Loucy (cell line): ENCODE measurements around the gene ANKRD23.
A peak's percentile ranks its signal among the peaks of the same experiment; 100 is the strongest.

Source experiments
- H2AFZ ChIP-seq: fragments of 200-600 bp; sonication (generic); 2 replicates; pipeline ENCODE4 v1.6.0; 2016; ENCODE audit warnings: antibody characterized with exemption, mild to moderate bottlenecking, low read length, moderate library complexity
- H3F3A ChIP-seq: fragments of 200-600 bp; 2 replicates; pipeline ENCODE4 v1.6.0; 2016; ENCODE audit warnings: antibody characterized with exemption, low read depth, mild to moderate bottlenecking
- H3K27me3 ChIP-seq: fragments of 200-600 bp; sonication (generic); 2 replicates; pipeline ENCODE4 v1.6.1; 2014; ENCODE audit warnings: low read length, mild to moderate bottlenecking; ENCODE audit not compliant: insufficient read depth, poor library complexity, severe bottlenecking
- H3K36me3 ChIP-seq: fragments of 200-600 bp; sonication (generic); 2 replicates; pipeline ENCODE4 v1.6.1; 2016; ENCODE audit warnings: low read length; ENCODE audit not compliant: insufficient read depth
- H3K4me1 ChIP-seq: fragments of 200-600 bp; sonication (generic); 2 replicates; pipeline ENCODE4 v1.5.1; 2014; ENCODE audit warnings: low read length, mild to moderate bottlenecking; ENCODE audit not compliant: insufficient read depth, poor library complexity, severe bottlenecking
- H3K4me2 ChIP-seq: fragments of 200-600 bp; sonication (generic); 2 replicates; pipeline ENCODE4 v1.6.0; 2014; ENCODE audit warnings: antibody characterized with exemption, low read length, low read depth, mild to moderate bottlenecking; ENCODE audit not compliant: poor library complexity, severe bottlenecking
- H3K4me3 ChIP-seq: fragments of 200-600 bp; sonication (generic); 2 replicates; pipeline ENCODE4 v1.5.1; 2014; ENCODE audit warnings: low read length, mild to moderate bottlenecking, mixed read lengths; ENCODE audit not compliant: poor library complexity, severe bottlenecking
- H3K79me2 ChIP-seq: fragments of 200-600 bp; sonication (generic); 2 replicates; pipeline ENCODE4 v1.6.1; 2014; ENCODE audit warnings: low read length; ENCODE audit not compliant: insufficient read depth
- H3K9ac ChIP-seq: fragments of 200-600 bp; sonication (generic); 2 replicates; pipeline ENCODE4 v1.6.0; 2014; ENCODE audit warnings: mild to moderate bottlenecking, low read depth, low read length, moderate library complexity; ENCODE audit not compliant: poor library complexity, severe bottlenecking
- H3K9me2 ChIP-seq: fragments of 200-600 bp; sonication (generic); replicated peaks from 2 replicates; pipeline ENCODE4 v1.6.1; 2016; ENCODE audit warnings: low read depth, low read length, mixed read lengths
- H3K9me3 ChIP-seq: fragments of 200-600 bp; sonication (generic); 2 replicates; pipeline ENCODE4 v1.6.1; 2014; ENCODE audit warnings: mild to moderate bottlenecking, antibody characterized with exemption, low read length, low read depth; ENCODE audit not compliant: insufficient read depth
- H4K20me1 ChIP-seq: fragments of 200-600 bp; sonication (generic); 2 replicates; pipeline ENCODE4 v1.6.0; 2014; ENCODE audit warnings: antibody characterized with exemption, low read length, mild to moderate bottlenecking; ENCODE audit not compliant: insufficient read depth, poor library complexity, severe bottlenecking
- CTCF ChIP-seq: fragments of 200-600 bp; sonication (generic); conservative IDR thresholded peaks from 2 replicates; pipeline ENCODE4 v1.5.1; 2014; ENCODE audit warnings: mild to moderate bottlenecking, antibody characterized with exemption, low read length
- EZH2phosphoT487 ChIP-seq: fragments of 200-600 bp; IDR thresholded peaks from 2 replicates; pipeline ENCODE4 v1.6.1; 2018; ENCODE audit warnings: antibody characterized with exemption, mild to moderate bottlenecking, moderate library complexity, borderline replicate concordance

ANKRD23 gene

GRCh38 chr2:96887493-96888012 lies 43.7 kb upstream of the ANKRD23 start:
- Histone ChIP-seq H3F3A (no peaks in the 10 kb centered on the region), H3K9me3 (no peaks in the 10 kb centered on the region), H3K79me2 (no peaks in the 10 kb centered on the region), H3K36me3 (no peaks in the 10 kb centered on the region), H3K9me2 (no peaks in the 10 kb centered on the region), H3K4me2 (no peak overlapping the region), H4K20me1 (no peaks in the 10 kb centered on the region), H3K4me3 (no peak overlapping the region), H3K9ac (no peak overlapping the region), H3K27me3 (no peaks in the 10 kb centered on the region), H2AFZ (0 out of 2 replicates have a peak overlapping the region, but pooled peaks have one; percentile 43), H3K4me1 (peaks cover 11% of the 10 kb centered on the region)
- TF ChIP-seq CTCF (no peak), EZH2phosphoT487 (no peak)

GRCh38 chr2:96885432-96886347 lies 41.9 kb upstream of the ANKRD23 start:
- H3K36me3 ChIP-seq = no peaks in the 10 kb centered on the region
- H3K9ac ChIP-seq = no peak overlapping the region
- H3K27me3 ChIP-seq = no peaks in the 10 kb centered on the region
- no peaks in the 10 kb centered on the region for H3K9me3 ChIP-seq
- H3K4me3 ChIP-seq = no peak overlapping the region
- H4K20me1 ChIP-seq = no peaks in the 10 kb centered on the region
- no peaks in the 10 kb centered on the region for H3K9me2 ChIP-seq
- TF ChIP-seq CTCF (no peak), EZH2phosphoT487 (no peak)
- no peak overlapping the region for H2AFZ ChIP-seq
- H3K4me1 ChIP-seq = no peaks in the 10 kb centered on the region
- H3K79me2 ChIP-seq = no peaks in the 10 kb centered on the region
- no peaks in the 10 kb centered on the region for H3F3A ChIP-seq
- no peak overlapping the region for H3K4me2 ChIP-seq

GRCh38 chr2:96884299-96885094 lies 40.7 kb upstream of the ANKRD23 start:
- no peaks in the 10 kb centered on the region for H3F3A ChIP-seq
- no peaks in the 10 kb centered on the region for H3K4me1 ChIP-seq
- no peaks in the 10 kb centered on the region for H3K79me2 ChIP-seq
- H3K9me3 ChIP-seq = no peaks in the 10 kb centered on the region
- H4K20me1 ChIP-seq = no peaks in the 10 kb centered on the region
- H2AFZ ChIP-seq = no peak overlapping the region
- H3K27me3 ChIP-seq = no peaks in the 10 kb centered on the region
- no peaks in the 10 kb centered on the region for H3K9me2 ChIP-seq
- no peak overlapping the region for H3K4me2 ChIP-seq
- H3K4me3 ChIP-seq = no peak overlapping the region
- TF ChIP-seq EZH2phosphoT487 = no peak
- TF ChIP-seq CTCF = no peak
- H3K36me3 ChIP-seq = no peaks in the 10 kb centered on the region
- H3K9ac ChIP-seq = no peak overlapping the region
